Occipital lobe (tissue), 2 donors: ENCODE measurements around the gene GLT8D2. TPM values are rescaled to one million over a fixed set of nuclear protein-coding genes. Genes with fewer than 3 reads are reported as not detected.

Experiments used
- DNase-seq: peaks from one replicate; lab custom pipeline; 2025; lab: John Stamatoyannopoulos, UW
- total RNA-seq: library from RNA; depleted of rRNA; stranded (reverse); fragments of >200 nt; gene quantifications from one replicate; pipeline ENCODE4 v1.2.3, GENCODE V29; 2014

The GLT8D2 gene, protein sequence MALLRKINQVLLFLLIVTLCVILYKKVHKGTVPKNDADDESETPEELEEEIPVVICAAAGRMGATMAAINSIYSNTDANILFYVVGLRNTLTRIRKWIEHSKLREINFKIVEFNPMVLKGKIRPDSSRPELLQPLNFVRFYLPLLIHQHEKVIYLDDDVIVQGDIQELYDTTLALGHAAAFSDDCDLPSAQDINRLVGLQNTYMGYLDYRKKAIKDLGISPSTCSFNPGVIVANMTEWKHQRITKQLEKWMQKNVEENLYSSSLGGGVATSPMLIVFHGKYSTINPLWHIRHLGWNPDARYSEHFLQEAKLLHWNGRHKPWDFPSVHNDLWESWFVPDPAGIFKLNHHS
- 13.9 TPM for total RNA-seq

- DNase-seq = no peak
Measured at GRCh38 chr12:104049903-104050356, at the start of gene GLT8D2. Gene GLT8D2 (minus strand): TSS chr12:104050187. CDS start chr12:104019648, 30,539 bp downstream.

DNA sequence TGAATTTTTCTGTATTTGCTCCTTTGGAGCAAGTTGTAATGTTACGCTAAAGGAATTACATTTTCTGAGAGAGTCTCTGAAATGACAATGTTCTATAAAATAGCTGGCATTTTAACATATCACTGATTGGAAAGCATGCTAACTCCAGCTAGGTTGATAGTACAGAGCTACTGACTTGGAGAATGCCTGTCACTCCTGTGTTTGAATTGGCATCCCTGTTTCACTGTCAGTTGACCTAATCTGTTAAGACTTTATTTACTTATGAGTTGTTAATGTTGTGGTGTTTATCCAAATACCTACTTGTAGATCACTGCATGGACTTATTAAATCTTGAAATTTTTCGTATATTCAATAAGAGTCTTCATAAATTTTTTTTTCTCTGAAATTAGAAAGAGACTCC lies 48.0 kb upstream of the GLT8D2 start:
- DNase-seq = no peak

DNA sequence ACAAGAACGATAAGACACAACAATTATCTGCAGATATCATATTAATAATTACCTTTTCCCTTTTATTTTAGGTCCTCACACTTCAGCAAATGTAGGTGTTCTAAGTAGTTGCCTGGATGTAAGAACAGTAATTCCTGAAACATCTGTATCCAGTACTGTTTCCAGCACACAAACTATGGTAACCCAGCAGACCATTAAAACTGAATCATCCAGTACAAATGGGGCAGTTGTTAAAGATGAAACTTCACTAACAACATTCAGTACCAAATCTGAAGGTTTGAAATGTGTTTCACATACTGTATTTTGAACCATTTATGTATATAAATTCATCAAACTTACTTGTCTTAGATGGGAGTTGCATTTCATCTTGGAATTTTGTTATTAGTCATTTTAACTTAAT lies 45.3 kb upstream of the GLT8D2 start:
- DNase-seq = no peak

- DNase-seq = no peak
Measured at GRCh38 chr12:104094284-104094683, 44.3 kb upstream of the GLT8D2 start.

- DNase-seq = no peak
Measured at GRCh38 chr12:104091136-104091535, 41.1 kb upstream of the GLT8D2 start.

DNA sequence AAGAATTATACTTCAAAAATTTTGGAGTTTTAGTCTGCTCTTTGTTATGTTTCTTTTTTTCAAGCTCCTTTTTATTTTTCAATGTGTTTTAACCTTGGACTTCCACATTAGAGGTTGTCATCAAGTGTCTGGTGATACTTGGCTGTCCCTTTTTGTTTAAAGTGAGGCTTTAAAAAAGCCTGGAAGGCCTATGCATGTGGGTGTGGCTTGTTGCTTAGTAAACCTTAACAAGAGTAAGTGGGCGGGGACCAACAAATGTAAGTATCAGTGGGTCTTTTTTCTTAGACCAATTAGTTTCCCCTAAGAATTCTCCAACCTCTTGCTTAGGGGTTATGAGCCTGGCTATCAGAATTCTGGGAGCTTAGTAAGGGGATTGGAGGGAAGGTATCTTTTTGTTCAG lies 40.7 kb upstream of the GLT8D2 start:
- DNase-seq = no peak

DNA sequence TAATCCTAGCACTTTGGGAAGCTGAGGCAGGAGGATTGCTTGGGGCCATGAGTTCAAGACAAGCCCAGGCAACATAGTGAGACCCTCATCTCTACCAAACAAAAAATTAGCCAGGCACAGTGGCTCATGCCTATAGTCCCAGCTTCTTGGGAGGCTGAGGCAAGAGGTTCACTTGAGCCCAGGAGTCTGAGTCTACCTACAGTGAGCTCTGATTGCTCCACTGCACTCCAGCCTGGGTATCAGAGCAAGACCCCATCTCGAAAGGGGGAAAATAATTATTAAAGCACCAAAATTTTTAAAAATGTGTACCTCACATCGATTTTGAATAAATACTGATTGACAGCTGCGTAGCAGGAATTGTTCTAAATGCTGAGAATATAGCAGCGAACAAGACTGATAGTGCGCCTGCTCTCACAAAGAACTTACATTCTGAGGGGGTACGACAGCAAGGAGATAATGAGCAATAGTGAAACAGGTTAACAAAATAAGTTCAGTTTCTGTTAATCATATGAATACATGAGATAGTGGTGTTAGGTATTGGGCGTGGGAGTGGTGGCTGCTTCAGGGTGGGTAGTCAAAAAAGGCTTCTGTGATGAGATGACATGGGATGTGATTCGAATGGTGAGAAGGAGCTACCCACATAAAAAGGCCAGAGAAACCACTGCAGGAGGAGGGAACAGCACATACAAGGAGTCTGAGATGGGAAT lies 33.9 kb upstream of the GLT8D2 start:
- DNase-seq = no peak

GRCh38 chr12:104080764-104081163 lies 30.8 kb upstream of the GLT8D2 start:
- DNase-seq = no peak

GRCh38 chr12:104079024-104079423 lies 29.0 kb upstream of the GLT8D2 start:
- DNase-seq = no peak

- DNase-seq = no peak
Measured at GRCh38 chr12:104073699-104074098, 23.7 kb upstream of the GLT8D2 start.

- DNase-seq = no peak
Measured at GRCh38 chr12:104072099-104072498, 22.1 kb upstream of the GLT8D2 start.

- DNase-seq = no peak
Measured at GRCh38 chr12:104064842-104065427, 14.9 kb upstream of the GLT8D2 start.

DNA sequence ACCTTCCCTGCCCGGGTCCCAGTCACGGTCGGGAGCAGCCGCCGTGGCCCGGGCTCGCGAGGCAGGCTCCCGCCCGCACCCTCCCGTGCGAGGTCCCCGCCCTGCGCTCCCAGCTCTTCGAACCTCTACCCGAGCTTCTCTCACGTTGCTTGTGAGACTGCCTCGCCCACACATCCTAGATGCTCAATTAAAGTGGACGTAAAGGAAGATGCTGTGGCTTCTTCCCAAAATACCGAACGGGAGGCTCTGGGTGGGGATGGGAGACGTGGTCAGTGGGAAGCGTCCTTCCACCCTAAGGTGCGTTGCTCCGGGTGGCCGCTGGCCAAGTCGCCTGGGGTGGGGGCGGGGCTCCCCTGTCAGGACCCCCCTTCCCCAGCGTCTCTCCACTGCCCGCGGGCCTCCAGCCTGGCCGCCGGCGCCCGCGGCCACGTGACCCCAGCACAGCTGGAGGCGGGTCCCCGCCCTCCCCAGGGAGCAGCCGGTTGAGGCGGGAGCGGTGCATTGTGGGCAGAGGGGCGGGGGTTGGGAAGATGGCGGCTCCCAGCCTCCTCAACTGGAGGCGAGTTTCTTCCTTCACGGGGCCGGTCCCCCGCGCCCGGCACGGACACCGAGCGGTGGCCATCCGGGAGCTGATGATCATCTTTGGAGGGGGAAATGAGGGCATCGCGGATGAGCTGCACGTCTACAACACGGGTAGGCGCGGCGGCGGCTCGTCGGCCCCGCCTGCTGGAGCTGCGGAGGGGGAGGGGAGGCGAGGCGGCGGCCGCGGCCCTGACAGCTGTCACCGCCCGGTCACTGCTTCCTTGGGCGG lies 14.2 kb upstream of the GLT8D2 start, which contains the start of gene HCFC2:
Gene HCFC2 (plus strand): TSS at position 501 of the 811 bp plus-strand sequence. CDS start 30 bp downstream, at position 531.
- DNase-seq = peak; percentile 85

- DNase-seq = no peak
Measured at GRCh38 chr12:104063712-104064030, 13.7 kb upstream of the GLT8D2 start.

DNA sequence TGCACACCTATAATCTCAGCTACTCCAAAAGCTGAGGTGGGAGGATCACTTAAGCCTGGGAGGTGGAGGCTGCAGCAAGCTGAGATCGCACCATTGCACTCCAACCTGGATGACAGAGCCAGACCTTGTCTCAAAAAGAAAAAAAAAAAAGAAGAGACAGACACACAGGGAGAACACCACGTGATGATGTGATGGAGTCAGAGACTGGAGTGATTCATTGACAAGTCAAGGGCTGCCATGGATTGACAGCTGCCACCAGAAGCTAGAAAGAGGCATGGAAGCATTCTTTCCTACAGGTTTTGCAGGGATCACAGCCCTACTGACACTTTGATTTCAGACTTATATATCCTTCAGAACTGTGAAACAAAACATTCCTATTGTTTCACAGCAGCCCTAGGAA lies 10.8 kb upstream of the GLT8D2 start:
- no peak for DNase-seq

DNA sequence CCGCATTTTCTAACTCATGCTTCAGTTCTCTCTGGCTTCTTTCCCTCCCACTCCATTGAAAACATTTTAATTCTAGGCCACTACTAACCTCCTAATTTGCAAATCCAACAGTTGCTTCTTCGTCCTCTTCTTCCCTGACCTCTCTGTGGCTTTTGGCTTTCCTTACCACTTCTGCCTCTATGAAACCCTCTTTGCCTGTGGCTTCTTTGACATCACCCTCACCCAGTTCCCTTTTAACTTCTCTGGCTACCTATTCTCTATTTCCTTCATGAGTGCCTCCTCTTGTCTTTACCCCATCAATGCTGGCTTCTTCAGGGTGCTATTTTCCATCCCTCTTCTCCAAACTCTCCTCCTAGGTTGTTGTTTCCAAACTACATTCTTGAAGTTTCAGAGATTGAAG lies 10.0 kb upstream of the GLT8D2 start:
- no peak for DNase-seq

DNA sequence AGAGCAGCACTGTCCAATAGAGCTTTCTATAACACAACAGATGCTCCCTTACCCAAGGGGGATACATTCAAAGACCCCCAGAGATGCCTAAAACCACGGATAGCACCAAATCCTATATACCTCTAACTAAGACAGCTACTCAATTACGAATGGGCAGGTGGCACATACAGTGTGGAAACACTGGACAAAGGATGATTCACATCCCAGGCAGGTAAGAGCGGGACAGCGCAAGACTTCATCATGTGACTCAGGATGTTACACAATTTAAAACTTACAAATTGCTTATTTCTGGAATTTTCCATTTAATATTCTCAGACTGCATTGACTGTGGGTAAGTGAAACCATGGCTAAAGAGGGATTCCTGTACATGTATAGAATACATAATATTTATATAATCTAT lies 8.8 kb upstream of the GLT8D2 start:
- DNase-seq = no peak

- no peak for DNase-seq
Measured at GRCh38 chr12:104057771-104058197, 7.8 kb upstream of the GLT8D2 start.

DNA sequence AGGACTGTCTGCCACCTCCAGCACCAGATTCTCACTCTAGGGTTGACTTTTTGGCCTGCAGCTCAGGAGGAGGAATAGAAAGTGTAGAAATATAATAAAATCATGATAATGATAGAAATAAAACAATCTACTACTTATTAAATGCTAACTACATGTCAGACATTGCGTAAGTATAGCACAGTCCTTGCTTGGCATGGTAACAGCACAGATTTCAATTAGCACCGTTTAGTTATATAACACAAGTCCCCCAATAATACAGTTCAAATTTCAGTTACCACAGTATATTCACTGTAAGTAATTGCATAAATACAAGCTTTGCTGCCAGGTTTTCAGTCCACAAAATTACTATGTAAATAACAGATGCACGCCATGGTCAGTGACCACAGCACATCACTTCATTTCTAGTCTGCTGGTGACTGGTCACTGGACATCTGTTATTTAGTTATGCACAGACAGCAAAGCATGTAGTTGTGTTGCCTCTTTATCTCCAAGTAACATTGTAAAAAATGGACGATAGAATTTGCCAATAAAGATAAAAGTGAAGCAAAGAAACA lies 6.5 kb upstream of the GLT8D2 start:
- no peak for DNase-seq

- DNase-seq = no peak
Measured at GRCh38 chr12:104055686-104056388, 5.8 kb upstream of the GLT8D2 start.
